ENCODE data around the gene MCOLN3. TPM values are rescaled to one million over a fixed set of nuclear protein-coding genes. Genes with fewer than 3 reads are reported as not detected.
"Not testable (repeated sequence)": the region's sequence is repeated elsewhere in the genome, so short reads cannot be mapped to it uniquely, and the experiment has no call there.

MCOLN3 gene
- total and polyA plus RNA-seq, 3 donors from 2014 or later: 2.5 to 5.1 (median 4.4) TPM

DNA sequence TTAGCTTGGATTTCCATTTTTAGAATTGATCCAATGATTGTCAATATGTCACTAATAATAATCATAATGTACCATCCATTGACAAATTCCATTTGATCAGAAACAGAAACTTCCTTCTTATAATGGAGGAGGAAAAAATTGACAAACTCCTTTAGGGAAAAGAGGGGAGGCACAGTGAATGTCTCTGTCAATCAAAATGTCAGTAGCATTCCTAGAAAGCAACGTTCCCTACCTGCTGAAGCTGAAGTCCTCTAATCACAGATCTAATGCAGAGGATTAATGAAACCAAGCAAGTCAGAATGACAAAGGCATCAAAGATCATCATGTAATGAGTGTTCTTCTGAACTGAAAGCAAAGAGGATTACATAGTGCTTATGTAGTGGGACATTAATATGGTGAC, 22.4 kb downstream of the MCOLN3 start:
- TF ChIP-seq POLR2A (IDR thresholded peaks at IDR 0.05): no peak
- TF ChIP-seq, protein P1, sequence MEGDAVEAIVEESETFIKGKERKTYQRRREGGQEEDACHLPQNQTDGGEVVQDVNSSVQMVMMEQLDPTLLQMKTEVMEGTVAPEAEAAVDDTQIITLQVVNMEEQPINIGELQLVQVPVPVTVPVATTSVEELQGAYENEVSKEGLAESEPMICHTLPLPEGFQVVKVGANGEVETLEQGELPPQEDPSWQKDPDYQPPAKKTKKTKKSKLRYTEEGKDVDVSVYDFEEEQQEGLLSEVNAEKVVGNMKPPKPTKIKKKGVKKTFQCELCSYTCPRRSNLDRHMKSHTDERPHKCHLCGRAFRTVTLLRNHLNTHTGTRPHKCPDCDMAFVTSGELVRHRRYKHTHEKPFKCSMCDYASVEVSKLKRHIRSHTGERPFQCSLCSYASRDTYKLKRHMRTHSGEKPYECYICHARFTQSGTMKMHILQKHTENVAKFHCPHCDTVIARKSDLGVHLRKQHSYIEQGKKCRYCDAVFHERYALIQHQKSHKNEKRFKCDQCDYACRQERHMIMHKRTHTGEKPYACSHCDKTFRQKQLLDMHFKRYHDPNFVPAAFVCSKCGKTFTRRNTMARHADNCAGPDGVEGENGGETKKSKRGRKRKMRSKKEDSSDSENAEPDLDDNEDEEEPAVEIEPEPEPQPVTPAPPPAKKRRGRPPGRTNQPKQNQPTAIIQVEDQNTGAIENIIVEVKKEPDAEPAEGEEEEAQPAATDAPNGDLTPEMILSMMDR (IDR thresholded peaks at IDR 0.05): no peak
- no peaks in the 10 kb centered on the region for H3K27me3 ChIP-seq
- intact Hi-C loops (cut with DNase I; ENCODE audit: low total_unique reads): no loop called here
- no peak overlapping the region for H3K27ac ChIP-seq
- DNase-seq: no peak
- H3K36me3 ChIP-seq (ENCODE audit: low read depth, missing control alignments): no peaks in the 10 kb centered on the region
- no peak overlapping the region for H3K4me3 ChIP-seq
- 55 to 85% methylated on average over 1 of the region's 1 CpG for WGBS, 2 donors
- no peaks in the 10 kb centered on the region for H3K4me1 ChIP-seq
- H3K9me3 ChIP-seq: no peaks in the 10 kb centered on the region

DNA sequence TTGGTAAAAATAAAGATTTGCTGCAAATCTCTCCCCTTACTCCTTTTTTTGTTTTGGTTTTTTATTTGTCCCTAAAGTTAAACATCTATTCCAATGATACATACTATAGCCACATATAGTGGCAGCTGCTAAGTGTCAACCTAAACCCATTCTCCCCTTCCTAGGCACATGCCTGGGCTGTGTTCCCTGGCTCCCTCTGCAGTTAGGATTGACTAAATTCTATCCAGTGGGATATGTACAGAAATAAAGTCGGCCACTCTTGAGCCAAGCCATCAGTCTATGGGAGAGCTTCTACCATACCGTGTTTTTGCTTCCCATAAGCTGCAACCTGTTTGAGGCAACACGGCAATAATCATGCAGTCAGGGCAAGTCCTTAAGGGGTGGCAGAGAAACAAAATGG, 23.6 kb downstream of the MCOLN3 start:
- H3K4me1 ChIP-seq: no peaks in the 10 kb centered on the region
- H3K4me3 ChIP-seq: no peak overlapping the region
- intact Hi-C loops (cut with DNase I; ENCODE audit: low total_unique reads): no loop called here

GRCh38 chr1:85022700-85023099, 25.6 kb downstream of the MCOLN3 start:
- intact Hi-C loops (cut with DNase I; ENCODE audit: low total_unique reads): no loop called here
- no peak overlapping the region for H3K4me3 ChIP-seq
- H3K27ac ChIP-seq: no peak overlapping the region
- no peaks in the 10 kb centered on the region for H3K27me3 ChIP-seq
- no peaks in the 10 kb centered on the region for H3K36me3 ChIP-seq (ENCODE audit: low read depth, missing control alignments)
- no peaks in the 10 kb centered on the region for H3K4me1 ChIP-seq
- H3K9me3 ChIP-seq: no peaks in the 10 kb centered on the region
- DNase-seq: no peak
- TF ChIP-seq, protein P1 (IDR thresholded peaks at IDR 0.05): no peak
- no peak for TF ChIP-seq POLR2A (IDR thresholded peaks at IDR 0.05)

More for the DNA sequence above, 23.6 kb downstream of the MCOLN3 start:
- no peak overlapping the region for H3K27ac ChIP-seq
- no peak for DNase-seq
- no peaks in the 10 kb centered on the region for H3K27me3 ChIP-seq
- WGBS, 2 donors: 91 to 95% methylated on average over 3 of the region's 3 CpGs
- no peaks in the 10 kb centered on the region for H3K36me3 ChIP-seq (ENCODE audit: low read depth, missing control alignments)
- TF ChIP-seq POLR2A (IDR thresholded peaks at IDR 0.05): no peak
- TF ChIP-seq, protein P1 (IDR thresholded peaks at IDR 0.05): no peak
- H3K9me3 ChIP-seq: no peaks in the 10 kb centered on the region

GRCh38 chr1:85019994-85020393, 28.3 kb downstream of the MCOLN3 start:
- WGBS, 2 donors: 60 to 75% methylated on average over 4 of the region's 4 CpGs
- DNase-seq: no peak
- intact Hi-C loops (cut with DNase I; ENCODE audit: low total_unique reads): no loop called here

GRCh38 chr1:85015826-85016225, 32.5 kb downstream of the MCOLN3 start:
- H3K4me3 ChIP-seq: no peak overlapping the region
- H3K36me3 ChIP-seq (ENCODE audit: low read depth, missing control alignments): no peaks in the 10 kb centered on the region
- no peaks in the 10 kb centered on the region for H3K9me3 ChIP-seq
- no peak overlapping the region for H3K27ac ChIP-seq
- DNase-seq: no peak
- TF ChIP-seq POLR2A (IDR thresholded peaks at IDR 0.05): no peak
- TF ChIP-seq, protein P1 (IDR thresholded peaks at IDR 0.05): no peak
- no peaks in the 10 kb centered on the region for H3K27me3 ChIP-seq
- no peaks in the 10 kb centered on the region for H3K4me1 ChIP-seq
- intact Hi-C loops (cut with DNase I; ENCODE audit: low total_unique reads): no loop called here
- 91 to 97% methylated on average over 1 of the region's 1 CpG for WGBS, 2 donors

More at GRCh38 chr1:85019994-85020393, 28.3 kb downstream of the MCOLN3 start:
- H3K27ac ChIP-seq: no peak overlapping the region
- H3K4me1 ChIP-seq: no peaks in the 10 kb centered on the region
- no peaks in the 10 kb centered on the region for H3K27me3 ChIP-seq
- H3K9me3 ChIP-seq: no peaks in the 10 kb centered on the region
- H3K36me3 ChIP-seq (ENCODE audit: low read depth, missing control alignments): no peaks in the 10 kb centered on the region
- no peak for TF ChIP-seq POLR2A (IDR thresholded peaks at IDR 0.05)
- no peak overlapping the region for H3K4me3 ChIP-seq

GRCh38 chr1:85005641-85006040, 42.7 kb downstream of the MCOLN3 start:
- intact Hi-C loops (cut with DNase I; ENCODE audit: low total_unique reads); H3K9me3 ChIP-seq; H3K27me3 ChIP-seq: not testable (repeated sequence)

More at GRCh38 chr1:85005641-85006040, 42.7 kb downstream of the MCOLN3 start:
- H3K4me1 ChIP-seq; H3K4me3 ChIP-seq; DNase-seq; H3K36me3 ChIP-seq (ENCODE audit: low read depth, missing control alignments); H3K27ac ChIP-seq: not testable (repeated sequence)
- WGBS, 2 donors: 64 to 78% methylated on average over 1 of the region's 1 CpG
